HG03060 (cell line): ENCODE results near the gene CAPS.
"Not testable (repeated sequence)": the region's sequence is repeated elsewhere in the genome, so short reads cannot be mapped to it uniquely, and the experiment has no call there.

ENCODE experiments used
- ATAC-seq: cut with Tn5 transposase; IDR thresholded peaks from one replicate; pipeline ENCODE4 v1.9.1; 2021; ENCODE audit warnings: low read depth, moderate number of reproducible peaks; ENCODE audit not compliant: unreplicated experiment

Gene CAPS

GRCh38 chr19:5913739-5914357 lies at the start of gene CAPS:
CAPS (plus strand) TSS chr19:5914254; CDS start chr19:5914407, 153 bp downstream.
- no peak for ATAC-seq

GRCh38 chr19:5864725-5865486 lies 49.1 kb upstream of the CAPS start:
- no peak for ATAC-seq

- no peak for ATAC-seq
Measured at GRCh38 chr19:5865772-5866171, 48.3 kb upstream of the CAPS start.

- no peak for ATAC-seq
Measured at GRCh38 chr19:5867201-5868136, 46.6 kb upstream of the CAPS start.

GRCh38 chr19:5870986-5871394 lies 43.1 kb upstream of the CAPS start:
- no peak for ATAC-seq

GRCh38 chr19:5873617-5874199 lies 40.3 kb upstream of the CAPS start:
- no peak for ATAC-seq

GRCh38 chr19:5874496-5874895 lies 39.6 kb upstream of the CAPS start:
- ATAC-seq, result not testable (repeated sequence)

GRCh38 chr19:5877427-5877826 lies 36.6 kb upstream of the CAPS start:
- no peak for ATAC-seq

GRCh38 chr19:5877882-5878281 lies 36.2 kb upstream of the CAPS start:
- no peak for ATAC-seq

- ATAC-seq, result no peak
Measured at GRCh38 chr19:5880196-5880595, 33.9 kb upstream of the CAPS start.

- no peak for ATAC-seq
Measured at GRCh38 chr19:5880604-5881078, 33.4 kb upstream of the CAPS start.

- no peak for ATAC-seq
Measured at GRCh38 chr19:5881543-5882299, 32.3 kb upstream of the CAPS start.

GRCh38 chr19:5882421-5882968 lies 31.6 kb upstream of the CAPS start:
- ATAC-seq, result no peak

GRCh38 chr19:5883157-5883873 lies 30.7 kb upstream of the CAPS start:
- not testable (repeated sequence) for ATAC-seq

GRCh38 chr19:5884065-5884811 lies 29.8 kb upstream of the CAPS start:
- ATAC-seq, result not testable (repeated sequence)

GRCh38 chr19:5889288-5889971 lies 24.6 kb upstream of the CAPS start:
- no peak for ATAC-seq

- no peak for ATAC-seq
Measured at GRCh38 chr19:5890099-5890498, 24.0 kb upstream of the CAPS start.

GRCh38 chr19:5891572-5891937 lies 22.5 kb upstream of the CAPS start:
- no peak for ATAC-seq
